HUES64 (cell line): ENCODE measurements around the gene KMT5B.

ENCODE experiments used
- H3K27ac ChIP-seq: 2 replicates; pipeline ENCODE4 v1.7.0; 2013; ENCODE audit warnings: low read depth, low read length, inconsistent platforms
- H3K27me3 ChIP-seq: 2 replicates; pipeline ENCODE4 v1.6.1; 2013; ENCODE audit warnings: mild to moderate bottlenecking, low read length; ENCODE audit not compliant: insufficient read depth
- H3K36me3 ChIP-seq: 2 replicates; pipeline ENCODE4 v1.6.1; 2013; ENCODE audit warnings: mild to moderate bottlenecking, low read length; ENCODE audit not compliant: insufficient read depth
- H3K4me1 ChIP-seq: 2 replicates; pipeline ENCODE4 v1.6.1; 2013; ENCODE audit warnings: mild to moderate bottlenecking, low read length, moderate library complexity; ENCODE audit not compliant: insufficient read depth
- H3K4me3 ChIP-seq: 2 replicates; pipeline ENCODE4 v1.5.1; 2013; ENCODE audit warnings: mild to moderate bottlenecking, low read length, moderate library complexity
- H3K9ac ChIP-seq: 2 replicates; pipeline ENCODE4 v1.6.1; 2013; ENCODE audit warnings: mild to moderate bottlenecking, low read depth, low read length
- H3K9me3 ChIP-seq: 2 replicates; pipeline ENCODE4 v1.6.1; 2013; ENCODE audit warnings: low read depth, low read length; ENCODE audit not compliant: insufficient read depth
- WGBS: fragments of 150-250, 120-280 bp; methylation state at CpG from one replicate; pipeline ENCODE4 v1.1.7; 2013; ENCODE audit warnings: missing lambda C conversion rate; 5-methylcytosine and 5-hydroxymethylcytosine counted together

Gene KMT5B

DNA sequence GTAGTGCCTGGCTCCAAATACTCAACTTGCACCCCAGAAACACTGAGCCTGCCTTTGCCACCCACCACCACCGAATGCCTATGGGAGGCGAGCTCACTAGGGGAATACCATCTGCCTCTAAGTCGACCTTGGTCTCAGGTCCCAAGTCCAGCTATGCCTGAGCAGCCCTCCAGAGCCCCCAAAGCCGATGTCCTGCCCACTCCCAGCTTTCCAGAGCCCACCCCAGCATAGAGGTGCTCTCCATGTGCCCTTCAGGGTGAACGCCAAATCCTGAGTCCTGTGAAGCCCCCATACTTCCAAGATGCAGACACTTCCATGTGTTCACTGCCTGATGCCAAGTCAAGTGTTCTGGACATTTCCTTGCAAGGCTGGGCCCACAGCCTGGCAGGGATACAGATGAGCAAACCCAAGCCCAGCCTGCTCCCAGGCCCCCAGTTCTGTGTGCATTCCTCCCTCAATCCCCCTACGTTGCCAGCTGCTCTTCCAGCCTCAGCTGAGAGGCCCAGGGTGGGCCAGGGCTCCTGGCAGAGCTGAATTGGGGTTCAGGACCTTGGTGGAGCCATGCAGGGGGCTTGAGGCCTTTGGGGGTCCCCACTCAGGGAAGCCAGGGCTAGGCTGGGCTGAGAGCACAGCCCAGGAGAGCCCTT, 2.6 kb upstream of the KMT5B start:
- Histone ChIP-seq H3K27me3 (peaks cover 4% of the 10 kb centered on the region; the same call in 1 of the 2 replicates), H3K9ac (no peak overlapping the region), H3K36me3 (no peaks in the 10 kb centered on the region), H3K4me1 (peaks cover 10% of the 10 kb centered on the region; the same call in 1 of the 2 replicates), H3K9me3 (no peaks in the 10 kb centered on the region), H3K27ac (no peak overlapping the region), H3K4me3 (no peak overlapping the region)
- 89% methylated on average over 6 of the region's 6 CpGs for WGBS

- Histone ChIP-seq H3K4me1 (peaks cover 10% of the 10 kb centered on the region; the same call in 1 of the 2 replicates), H3K4me3 (no peak overlapping the region), H3K27ac (no peak overlapping the region), H3K36me3 (no peaks in the 10 kb centered on the region), H3K27me3 (peaks cover 4% of the 10 kb centered on the region; the same call in 1 of the 2 replicates), H3K9me3 (no peaks in the 10 kb centered on the region), H3K9ac (no peak overlapping the region)
- 87% methylated on average over 15 of the region's 15 CpGs for WGBS
Measured at GRCh38 chr11:68215087-68215445, 2.0 kb upstream of the KMT5B start.

GRCh38 chr11:68214173-68215086, 1.3 kb upstream of the KMT5B start:
- peak overlapping the region; percentile 99 for H3K27ac ChIP-seq
- 21% methylated on average over 58 of the region's 58 CpGs for WGBS
- peaks cover 11% of the 10 kb centered on the region; the same call in 1 of the 2 replicates for H3K4me1 ChIP-seq
- H3K36me3 ChIP-seq: no peaks in the 10 kb centered on the region
- peak overlapping the region; percentile 83 for H3K4me3 ChIP-seq
- no peaks in the 10 kb centered on the region for H3K9me3 ChIP-seq
- H3K27me3 ChIP-seq: peaks cover 4% of the 10 kb centered on the region; the same call in 1 of the 2 replicates
- peak overlapping the region; percentile 99 for H3K9ac ChIP-seq

- H3K4me1 ChIP-seq: peaks cover 14% of the 10 kb centered on the region; the same call in 1 of the 2 replicates
Measured at GRCh38 chr11:68213555-68214172, 568 bp upstream of the KMT5B start.

GRCh38 chr11:68212421-68213134, 518 bp downstream of the KMT5B start:
- Histone ChIP-seq H3K9ac (peak overlapping the region; percentile 92), H3K27me3 (peaks cover 4% of the 10 kb centered on the region; the same call in 1 of the 2 replicates), H3K4me1 (peaks cover 14% of the 10 kb centered on the region; the same call in 1 of the 2 replicates), H3K36me3 (no peaks in the 10 kb centered on the region), H3K27ac (peak overlapping the region; percentile 99), H3K9me3 (no peaks in the 10 kb centered on the region), H3K4me3 (peak overlapping the region; percentile 94)
- WGBS: 1% methylated on average over 78 of the region's 80 CpGs

More at GRCh38 chr11:68213555-68214172, 568 bp upstream of the KMT5B start:
- Histone ChIP-seq H3K9ac (peak overlapping the region; percentile 99), H3K27me3 (peaks cover 4% of the 10 kb centered on the region; the same call in 1 of the 2 replicates), H3K4me3 (peak overlapping the region; percentile 83), H3K36me3 (no peaks in the 10 kb centered on the region), H3K27ac (peak overlapping the region; percentile 99), H3K9me3 (no peaks in the 10 kb centered on the region)
- under 1% methylated on average over 88 of the region's 90 CpGs for WGBS

DNA sequence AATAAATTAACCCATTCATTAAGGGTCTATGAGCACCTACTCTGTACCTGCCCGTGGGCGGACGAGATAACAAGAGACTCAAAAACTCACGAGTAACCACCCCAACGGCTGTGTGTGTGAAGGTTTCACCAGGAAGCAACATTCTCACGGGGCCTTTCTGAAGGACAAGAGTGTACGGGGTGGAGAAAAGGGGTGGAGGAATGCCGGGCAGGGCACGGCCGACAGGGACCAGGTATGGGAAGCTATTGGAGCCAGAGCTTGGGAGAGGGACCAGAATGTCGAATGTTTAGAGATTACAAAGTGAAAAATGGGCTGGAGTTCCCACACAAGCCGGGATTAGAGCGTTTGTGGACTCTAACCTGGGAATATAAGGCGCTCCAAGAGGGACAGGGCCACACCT, 1.6 kb downstream of the KMT5B start:
- 0 out of 2 replicates have a peak overlapping the region, but pooled peaks have one; percentile 78 for H3K9ac ChIP-seq
- peaks cover 15% of the 10 kb centered on the region for H3K4me1 ChIP-seq
- H3K4me3 ChIP-seq: peak overlapping the region; percentile 94
- WGBS: 64% methylated on average over 14 of the region's 14 CpGs
- peaks cover 4% of the 10 kb centered on the region; the same call in 1 of the 2 replicates for H3K27me3 ChIP-seq
- H3K27ac ChIP-seq: no peak overlapping the region
- H3K9me3 ChIP-seq: no peaks in the 10 kb centered on the region
- H3K36me3 ChIP-seq: no peaks in the 10 kb centered on the region

GRCh38 chr11:68206211-68206610, 6.9 kb downstream of the KMT5B start:
- Histone ChIP-seq H3K27me3 (no peaks in the 10 kb centered on the region), H3K4me3 (no peak overlapping the region), H3K36me3 (no peaks in the 10 kb centered on the region), H3K27ac (no peak overlapping the region; the same call in 1 of the 2 replicates), H3K9ac (no peak overlapping the region), H3K4me1 (peaks cover 22% of the 10 kb centered on the region), H3K9me3 (no peaks in the 10 kb centered on the region)
- 36% methylated on average over 5 of the region's 5 CpGs for WGBS

DNA sequence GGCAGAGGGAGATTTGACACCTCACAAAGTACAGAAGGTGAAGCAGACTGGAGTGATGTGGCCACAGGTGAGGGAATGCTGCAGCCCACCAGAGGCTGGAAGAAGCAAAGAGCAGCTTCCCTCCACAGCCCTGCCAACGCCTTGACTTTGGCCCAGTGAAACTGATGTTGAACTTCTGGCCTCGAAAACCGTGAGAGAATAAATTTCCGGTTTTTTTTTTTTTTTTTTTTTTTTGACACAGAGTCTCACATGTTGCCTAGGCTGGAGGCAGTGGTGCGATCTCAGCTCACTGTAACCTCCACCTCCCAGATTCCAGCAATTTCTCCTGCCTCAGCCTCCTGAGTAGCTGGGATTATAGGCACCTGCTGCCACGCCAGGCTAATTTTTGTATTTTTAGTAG, 8.7 kb downstream of the KMT5B start:
- H3K9me3 ChIP-seq: no peaks in the 10 kb centered on the region
- H3K9ac ChIP-seq: no peak overlapping the region
- H3K36me3 ChIP-seq: no peaks in the 10 kb centered on the region
- H3K4me1 ChIP-seq: peaks cover 33% of the 10 kb centered on the region
- H3K27ac ChIP-seq: no peak overlapping the region
- H3K27me3 ChIP-seq: no peaks in the 10 kb centered on the region
- H3K4me3 ChIP-seq: no peak overlapping the region
- 94% methylated on average over 6 of the region's 6 CpGs for WGBS

DNA sequence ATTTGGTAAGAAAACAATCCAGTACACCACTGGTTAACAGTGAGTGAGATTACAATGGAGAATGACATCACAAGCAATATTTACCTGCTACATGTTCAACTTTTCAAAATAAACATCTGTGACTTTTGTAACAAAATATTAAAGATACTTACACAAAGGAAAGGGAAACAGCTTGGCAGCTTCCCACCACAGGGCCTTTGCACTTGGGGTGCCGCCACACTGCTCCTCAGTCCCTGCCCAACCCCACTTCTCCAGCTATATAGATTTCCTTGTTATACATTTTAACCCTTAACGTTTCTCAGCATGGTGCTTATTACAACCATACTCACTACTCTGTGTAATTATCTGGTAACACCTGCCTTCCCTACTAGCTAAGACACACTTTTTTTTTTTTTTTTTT, 10.9 kb downstream of the KMT5B start:
- Histone ChIP-seq H3K27ac (no peak overlapping the region), H3K4me1 (peaks cover 31% of the 10 kb centered on the region), H3K36me3 (no peaks in the 10 kb centered on the region), H3K27me3 (no peaks in the 10 kb centered on the region), H3K9ac (no peak overlapping the region), H3K4me3 (no peak overlapping the region), H3K9me3 (no peaks in the 10 kb centered on the region)
- WGBS: 92% methylated on average over 2 of the region's 2 CpGs

GRCh38 chr11:68201492-68201891, 11.6 kb downstream of the KMT5B start:
- 97% methylated on average over 4 of the region's 4 CpGs for WGBS
- H3K4me1 ChIP-seq: peaks cover 29% of the 10 kb centered on the region

More at GRCh38 chr11:68201492-68201891, 11.6 kb downstream of the KMT5B start:
- Histone ChIP-seq H3K9me3 (no peaks in the 10 kb centered on the region), H3K36me3 (no peaks in the 10 kb centered on the region), H3K27me3 (no peaks in the 10 kb centered on the region), H3K27ac (no peak overlapping the region), H3K4me3 (no peak overlapping the region), H3K9ac (no peak overlapping the region)
